HG02610 (cell line): ENCODE results near the gene FOXN3.
A peak's percentile ranks its signal among the peaks of the same experiment; 100 is the strongest.

Source experiments
- ATAC-seq: cut with Tn5 transposase; IDR thresholded peaks from one replicate; pipeline ENCODE4 v1.9.1; 2021; ENCODE audit warnings: mild to moderate bottlenecking, moderate library complexity; ENCODE audit not compliant: unreplicated experiment

The FOXN3 gene, protein sequence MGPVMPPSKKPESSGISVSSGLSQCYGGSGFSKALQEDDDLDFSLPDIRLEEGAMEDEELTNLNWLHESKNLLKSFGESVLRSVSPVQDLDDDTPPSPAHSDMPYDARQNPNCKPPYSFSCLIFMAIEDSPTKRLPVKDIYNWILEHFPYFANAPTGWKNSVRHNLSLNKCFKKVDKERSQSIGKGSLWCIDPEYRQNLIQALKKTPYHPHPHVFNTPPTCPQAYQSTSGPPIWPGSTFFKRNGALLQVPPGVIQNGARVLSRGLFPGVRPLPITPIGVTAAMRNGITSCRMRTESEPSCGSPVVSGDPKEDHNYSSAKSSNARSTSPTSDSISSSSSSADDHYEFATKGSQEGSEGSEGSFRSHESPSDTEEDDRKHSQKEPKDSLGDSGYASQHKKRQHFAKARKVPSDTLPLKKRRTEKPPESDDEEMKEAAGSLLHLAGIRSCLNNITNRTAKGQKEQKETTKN

DNA sequence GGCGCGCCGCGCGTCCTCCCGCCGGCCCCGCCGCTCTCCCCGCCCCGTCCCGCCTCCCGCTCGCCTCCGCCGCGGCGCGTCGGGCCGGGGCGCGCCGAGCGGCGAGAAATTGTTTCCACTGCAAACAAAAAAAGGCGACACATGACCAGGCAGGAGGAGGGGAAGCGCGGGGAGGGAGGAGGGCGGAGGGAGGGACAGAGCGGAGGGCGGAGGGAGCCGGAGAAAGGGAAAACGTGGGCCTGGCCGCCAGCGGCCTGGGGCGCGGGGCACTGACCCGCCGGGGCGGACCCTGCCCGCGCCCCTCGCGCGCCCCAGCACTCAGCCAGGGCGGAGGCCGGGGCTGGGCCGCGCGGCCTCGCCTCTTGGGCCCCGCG, at the start of gene FOXN3:
TSS of gene FOXN3 (minus strand) at position 143 of the 374 bp plus-strand sequence. CDS start 4,757 bp downstream, outside the sequence.
- ATAC-seq: peak; percentile 44

DNA sequence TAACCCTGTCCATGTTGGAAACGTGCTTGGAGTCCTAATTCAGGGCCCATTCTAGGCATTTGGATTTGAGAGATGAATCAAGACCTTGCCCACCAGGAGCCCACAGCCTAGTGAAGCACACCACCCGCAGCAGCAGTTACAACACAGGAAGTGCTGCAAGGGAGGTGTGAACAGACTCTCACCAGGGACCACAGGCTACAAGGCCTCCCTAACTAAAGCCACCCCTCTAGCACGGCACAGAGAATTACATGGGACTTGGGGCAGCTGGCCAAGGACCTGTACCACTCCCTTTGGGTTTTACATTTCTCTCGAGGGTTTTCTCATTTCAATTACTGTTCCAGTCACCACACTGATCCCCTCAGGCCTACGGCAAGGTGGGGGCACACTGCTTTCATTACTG, 49.5 kb upstream of the FOXN3 start:
- ATAC-seq: peak; percentile 47

DNA sequence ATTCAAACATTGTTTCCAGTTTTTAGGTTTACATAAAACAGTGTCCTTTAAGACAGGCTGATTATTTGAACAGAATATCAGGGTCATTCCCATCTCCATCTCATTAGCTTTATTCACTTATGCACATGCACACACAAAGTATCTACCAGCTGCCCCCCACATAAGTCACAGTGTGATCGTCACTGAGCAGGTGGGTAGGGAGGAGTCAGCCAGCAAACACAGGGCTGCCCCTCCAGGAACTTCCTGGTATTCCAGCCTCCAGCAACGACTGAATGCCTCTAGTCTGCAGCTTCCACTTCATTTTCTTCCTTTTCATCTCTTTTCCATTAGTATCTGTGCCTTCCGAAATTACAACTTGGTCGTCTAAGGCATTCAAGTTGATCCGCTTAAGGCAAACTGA, 48.8 kb upstream of the FOXN3 start:
- no peak for ATAC-seq

DNA sequence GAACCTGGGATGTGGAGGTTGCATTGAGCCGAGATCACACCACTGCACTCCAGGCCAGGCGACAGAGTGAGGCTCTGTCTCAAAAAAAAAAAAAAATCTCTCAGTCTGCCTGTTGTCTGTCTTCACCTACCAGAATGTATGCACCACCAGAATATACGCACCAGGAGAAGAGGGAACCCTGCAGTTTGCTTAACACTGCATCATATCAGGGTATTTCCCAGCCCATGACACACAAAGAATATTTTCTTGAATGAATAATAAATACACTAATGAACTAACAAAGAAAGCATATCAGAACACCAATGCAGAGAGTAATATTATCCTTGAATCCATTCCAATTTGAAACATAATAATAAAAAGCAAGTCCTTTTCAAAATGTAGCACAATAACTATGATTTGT, 44.2 kb upstream of the FOXN3 start:
- ATAC-seq: no peak

DNA sequence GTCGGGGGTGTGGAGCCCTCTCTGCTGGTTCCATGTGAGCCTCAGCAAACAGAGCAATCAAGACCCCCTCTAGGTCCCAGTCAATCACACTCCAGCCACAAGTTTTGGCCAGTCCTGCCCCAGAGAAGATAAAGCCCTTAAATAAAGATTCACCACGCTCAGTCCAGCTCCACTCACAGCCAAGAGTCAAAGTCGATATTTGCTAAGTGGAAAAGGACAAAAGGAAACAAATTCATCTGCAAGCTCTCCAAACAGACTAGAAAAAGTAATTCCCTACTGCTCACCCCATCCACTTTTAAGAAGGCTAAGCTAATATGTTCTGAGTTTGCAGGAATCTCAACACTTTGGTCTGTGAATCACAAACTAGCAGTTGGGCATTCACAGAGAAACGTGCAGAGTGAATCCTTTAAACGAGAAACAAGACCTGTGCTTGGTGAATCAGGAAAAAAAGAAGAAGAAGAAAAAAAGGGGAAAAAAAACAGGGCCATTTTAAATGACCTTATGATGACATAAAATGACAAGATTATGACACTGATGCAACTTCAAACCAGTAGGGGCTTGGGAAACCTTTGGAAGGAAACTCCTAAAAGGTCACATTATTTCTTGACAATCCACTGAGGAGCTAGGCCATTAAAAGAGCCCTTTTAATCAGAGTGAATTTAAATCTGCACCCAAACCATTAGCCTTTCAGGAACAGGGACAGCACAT, 41.8 kb upstream of the FOXN3 start:
- no peak for ATAC-seq

DNA sequence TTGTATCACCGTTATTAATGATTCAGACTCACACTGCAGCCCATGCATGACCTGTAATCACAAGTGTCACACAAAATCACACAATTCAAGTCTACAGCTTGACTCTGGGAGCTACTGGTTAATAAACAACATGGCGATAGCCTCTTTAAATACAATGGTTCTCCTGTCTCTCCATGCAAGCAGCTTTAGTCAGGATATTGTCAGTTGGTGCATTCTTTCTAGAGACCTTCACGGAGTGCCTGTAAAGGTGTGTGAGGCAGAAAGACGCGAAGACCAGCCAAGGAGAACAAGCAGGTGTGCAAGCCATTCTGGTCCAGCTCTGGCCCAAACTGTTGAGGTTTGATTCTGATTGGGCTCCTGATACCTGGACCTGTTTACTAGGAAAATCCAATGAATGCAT, 40.0 kb upstream of the FOXN3 start:
- ATAC-seq: no peak

DNA sequence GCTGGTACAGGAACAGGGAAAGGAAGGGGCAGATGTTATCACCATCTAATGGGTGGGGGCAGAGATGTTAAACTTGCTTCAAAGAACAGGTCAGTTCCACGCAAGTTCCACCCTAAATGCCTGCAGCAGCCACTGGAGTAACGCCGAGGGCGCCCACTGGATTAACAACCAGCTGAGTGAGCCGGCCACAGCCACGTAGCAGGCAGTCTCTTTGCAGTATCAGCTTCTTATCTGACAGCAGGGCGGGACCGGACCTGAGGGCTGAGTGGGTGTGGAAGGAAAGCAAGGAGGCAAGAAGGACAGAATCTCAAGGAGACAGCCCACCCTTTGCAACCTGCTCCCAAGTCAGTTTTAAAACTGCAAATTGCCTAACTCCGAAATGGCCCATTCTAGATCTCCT, 38.4 kb upstream of the FOXN3 start:
- no peak for ATAC-seq

DNA sequence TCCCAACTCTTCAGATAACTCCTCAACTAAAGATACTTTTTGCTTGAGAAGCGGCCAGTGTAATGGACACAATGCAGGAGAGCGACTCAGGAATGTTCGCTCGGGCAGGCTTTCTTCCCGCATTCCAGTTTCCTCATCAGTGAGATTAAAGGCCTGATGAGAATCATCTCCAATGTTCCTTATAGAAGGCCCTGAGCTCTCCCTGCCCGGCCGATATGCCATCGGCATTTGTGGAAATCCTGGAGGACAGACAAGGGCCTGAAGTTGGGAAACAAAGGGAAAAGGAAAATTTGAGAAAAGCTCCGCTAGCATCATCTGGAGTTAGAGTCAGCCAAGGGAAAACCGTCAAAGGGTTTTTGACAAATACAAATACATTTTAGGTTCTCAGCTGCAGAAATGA, 38.0 kb upstream of the FOXN3 start:
- ATAC-seq: no peak

DNA sequence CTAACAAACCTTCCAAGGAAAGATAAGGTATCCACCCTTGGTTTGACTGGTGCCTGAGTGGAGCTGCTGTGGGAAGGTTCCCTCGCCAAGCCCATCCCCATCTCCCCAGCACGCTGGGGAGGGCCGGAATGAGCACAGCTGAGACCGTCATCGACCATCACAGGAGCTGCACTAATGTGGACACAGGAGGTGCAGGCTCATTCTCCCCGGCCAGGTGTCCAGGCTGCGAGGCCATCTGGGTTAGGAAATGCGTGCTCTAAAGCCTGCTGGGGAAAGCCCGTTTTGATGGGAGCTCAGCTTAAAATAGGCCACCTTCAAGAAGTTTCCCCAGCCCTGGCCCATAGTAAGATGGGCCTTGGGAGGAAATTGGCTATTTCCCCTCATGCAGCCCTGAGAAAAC, 35.2 kb upstream of the FOXN3 start:
- ATAC-seq: no peak

DNA sequence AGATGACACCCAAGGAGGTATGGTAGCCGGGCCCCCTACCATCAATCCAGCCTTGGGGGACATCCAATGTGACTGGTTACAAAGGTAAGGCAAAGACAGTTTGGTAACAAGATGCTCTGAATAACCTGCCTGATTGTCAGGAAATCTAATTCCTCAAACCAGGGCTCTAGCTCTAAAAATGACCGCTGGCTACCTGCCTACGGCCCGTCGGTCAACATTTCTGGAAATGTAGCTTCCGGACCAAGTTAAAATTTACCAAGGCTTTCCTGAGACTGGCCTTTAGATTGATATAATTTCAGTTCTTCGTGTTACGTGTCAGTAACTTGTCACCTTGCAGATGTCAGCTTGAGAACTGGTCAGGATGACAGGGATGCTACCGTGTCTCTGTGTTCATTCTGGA, 34.2 kb upstream of the FOXN3 start:
- no peak for ATAC-seq

DNA sequence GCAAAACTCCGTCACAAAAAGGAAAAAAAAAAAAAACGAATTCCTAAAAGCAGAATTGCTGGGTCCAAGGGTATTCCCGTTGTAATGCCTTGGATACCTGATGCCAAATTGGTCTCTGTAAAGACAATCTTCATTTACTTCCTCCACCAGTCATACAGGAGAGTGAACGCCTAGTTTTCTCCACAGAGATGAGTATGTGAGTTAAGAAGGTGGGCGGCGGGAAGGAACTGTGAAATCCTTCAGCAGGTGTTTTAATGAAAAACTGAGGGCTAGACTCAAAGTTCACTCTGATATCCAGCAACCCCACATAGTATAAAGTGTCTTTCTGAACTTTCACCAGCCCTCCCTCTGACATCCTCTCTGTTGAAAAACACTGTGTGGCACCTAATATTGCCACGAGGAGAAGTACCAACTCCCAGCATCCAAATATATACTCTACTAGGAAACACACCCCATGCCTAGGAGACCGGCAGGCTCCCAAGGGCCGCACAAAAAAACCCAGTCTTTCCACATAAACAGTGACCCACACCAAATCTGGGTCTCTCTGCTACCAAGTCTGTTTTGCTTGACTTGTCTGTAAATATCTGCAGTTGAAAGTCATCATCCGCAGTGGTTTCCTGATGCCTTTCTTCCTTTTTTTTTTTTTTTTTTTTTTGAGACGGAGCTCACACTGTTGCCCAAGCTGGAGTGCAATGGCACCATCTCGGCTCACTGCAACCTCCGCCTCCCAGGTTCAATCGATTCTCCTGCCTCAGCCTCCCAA, 30.3 kb upstream of the FOXN3 start:
- no peak for ATAC-seq

DNA sequence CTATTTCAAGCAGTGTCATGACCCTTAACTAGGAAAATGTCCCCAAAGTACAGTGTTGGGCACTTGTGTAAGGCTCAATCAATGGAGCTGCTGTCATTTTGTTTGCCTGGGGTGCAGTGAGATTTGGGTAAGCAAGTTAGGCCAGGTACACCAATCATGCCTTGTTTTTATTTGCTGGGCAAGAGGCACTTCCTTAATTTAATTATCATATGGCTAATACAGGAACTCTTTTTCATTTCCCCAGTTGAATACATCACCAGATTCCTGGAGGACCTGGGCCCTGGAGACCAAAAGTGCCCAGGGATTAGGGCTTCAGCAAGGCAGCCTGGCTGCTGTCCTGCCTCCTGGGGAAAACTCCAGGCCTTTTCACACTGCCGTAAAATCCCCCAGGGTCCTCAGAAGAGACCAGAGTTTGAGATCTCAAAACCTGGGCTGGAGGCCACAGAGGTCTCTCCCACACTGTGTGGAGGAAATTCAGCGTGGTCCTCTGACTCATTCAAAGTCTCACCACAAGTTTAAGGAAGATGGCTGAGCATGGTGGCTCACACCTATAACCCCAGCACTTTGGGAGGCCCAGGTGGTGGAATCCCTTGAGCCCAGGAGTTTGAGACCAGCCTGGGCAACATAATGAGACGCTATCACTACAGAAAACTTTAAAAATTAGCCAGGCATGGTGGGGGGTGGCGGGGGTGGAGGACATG, 28.4 kb upstream of the FOXN3 start:
- peak; percentile 77 for ATAC-seq

DNA sequence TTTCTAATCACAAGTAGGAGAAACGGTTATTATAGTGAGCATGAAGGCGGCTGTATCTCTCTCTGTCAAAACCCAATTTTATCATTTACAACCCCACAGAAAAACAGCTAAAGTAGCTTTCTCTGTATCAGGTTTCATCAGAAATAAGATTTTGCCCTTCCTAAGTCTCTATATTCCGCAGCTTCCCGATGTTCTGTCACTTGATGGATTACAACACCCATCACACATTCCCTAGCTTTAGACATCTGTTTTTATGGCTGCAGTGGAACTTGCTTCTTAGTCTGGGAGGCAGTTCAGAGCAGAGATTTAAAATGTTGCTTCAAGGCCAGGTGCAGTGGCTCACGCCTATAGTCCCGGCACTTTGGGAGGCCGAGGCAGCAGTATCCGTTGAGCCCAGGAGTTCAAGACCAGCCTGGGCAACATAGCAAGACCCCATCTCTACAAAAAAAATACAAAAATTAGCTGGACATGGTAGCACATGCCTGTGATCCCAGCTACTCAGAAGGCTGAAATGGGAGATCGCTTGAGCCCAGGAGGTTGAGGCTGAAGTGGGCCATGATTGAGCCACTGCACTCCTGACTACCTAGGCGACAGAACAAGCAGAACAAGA, 27.6 kb upstream of the FOXN3 start:
- ATAC-seq: no peak

DNA sequence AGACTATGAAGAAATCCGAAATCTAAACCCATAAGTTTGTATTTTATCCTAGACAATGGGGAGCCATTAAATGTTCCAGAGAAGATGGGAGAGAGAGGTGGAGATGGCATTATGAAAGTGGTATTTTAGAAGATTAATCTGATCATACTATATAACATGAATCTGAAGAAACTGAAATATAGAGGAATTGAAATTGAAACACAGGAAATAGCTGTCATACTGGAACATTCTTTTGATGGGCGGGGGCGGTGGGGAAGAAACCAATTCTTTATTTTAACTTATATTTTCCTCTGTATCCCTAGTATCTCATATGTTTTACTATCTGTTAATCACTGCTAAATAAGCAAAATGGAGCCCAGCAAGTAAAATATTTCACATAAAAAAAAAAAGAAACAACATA, 27.0 kb upstream of the FOXN3 start:
- peak; percentile 36 for ATAC-seq

DNA sequence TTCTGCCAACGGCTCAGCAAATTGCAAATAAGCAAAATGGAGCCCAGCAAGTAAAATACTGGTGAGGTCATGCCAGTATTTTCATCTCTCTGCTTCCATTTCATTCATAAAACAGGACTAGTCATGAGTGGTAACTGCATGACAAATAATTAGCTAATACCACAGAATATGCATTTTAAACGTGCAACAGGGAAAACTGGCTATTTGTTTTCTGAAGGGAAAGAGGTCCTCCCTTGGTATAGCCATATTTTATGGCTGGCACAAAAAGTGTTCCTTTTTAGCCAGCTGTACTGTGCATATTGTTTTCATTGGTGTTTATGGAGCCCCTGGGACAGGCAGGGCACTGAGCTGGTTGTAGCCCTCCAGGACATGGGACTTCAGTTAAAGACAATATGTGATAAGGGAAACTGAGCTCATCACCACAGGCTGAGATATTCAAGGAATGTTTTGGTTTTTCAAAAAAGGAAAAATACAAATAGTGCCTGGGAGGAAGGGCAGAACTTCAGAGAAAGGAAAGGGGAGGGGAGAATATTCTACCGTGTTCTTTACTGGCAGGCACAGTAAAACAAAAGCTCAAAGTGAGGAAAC, 26.1 kb upstream of the FOXN3 start:
- no peak for ATAC-seq

DNA sequence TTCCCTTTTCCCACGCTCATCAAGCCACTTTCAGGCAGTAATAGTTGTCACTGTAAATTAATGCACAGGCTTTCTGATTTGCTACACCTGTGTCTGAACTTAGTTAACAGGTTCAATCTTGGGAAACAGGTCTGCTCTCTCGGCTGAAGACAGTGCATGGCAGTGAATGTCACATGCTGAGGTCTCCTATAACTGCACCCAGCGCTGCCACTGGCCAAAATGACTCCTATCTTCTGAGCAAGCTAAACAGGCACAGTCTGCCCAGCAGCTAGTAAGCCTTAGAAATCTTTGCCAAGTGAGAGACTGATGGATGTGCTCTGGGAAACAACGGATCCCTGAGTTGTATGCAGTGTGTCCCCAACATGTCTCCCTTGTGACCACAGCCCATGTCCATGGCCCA, 25.2 kb upstream of the FOXN3 start:
- ATAC-seq: no peak

DNA sequence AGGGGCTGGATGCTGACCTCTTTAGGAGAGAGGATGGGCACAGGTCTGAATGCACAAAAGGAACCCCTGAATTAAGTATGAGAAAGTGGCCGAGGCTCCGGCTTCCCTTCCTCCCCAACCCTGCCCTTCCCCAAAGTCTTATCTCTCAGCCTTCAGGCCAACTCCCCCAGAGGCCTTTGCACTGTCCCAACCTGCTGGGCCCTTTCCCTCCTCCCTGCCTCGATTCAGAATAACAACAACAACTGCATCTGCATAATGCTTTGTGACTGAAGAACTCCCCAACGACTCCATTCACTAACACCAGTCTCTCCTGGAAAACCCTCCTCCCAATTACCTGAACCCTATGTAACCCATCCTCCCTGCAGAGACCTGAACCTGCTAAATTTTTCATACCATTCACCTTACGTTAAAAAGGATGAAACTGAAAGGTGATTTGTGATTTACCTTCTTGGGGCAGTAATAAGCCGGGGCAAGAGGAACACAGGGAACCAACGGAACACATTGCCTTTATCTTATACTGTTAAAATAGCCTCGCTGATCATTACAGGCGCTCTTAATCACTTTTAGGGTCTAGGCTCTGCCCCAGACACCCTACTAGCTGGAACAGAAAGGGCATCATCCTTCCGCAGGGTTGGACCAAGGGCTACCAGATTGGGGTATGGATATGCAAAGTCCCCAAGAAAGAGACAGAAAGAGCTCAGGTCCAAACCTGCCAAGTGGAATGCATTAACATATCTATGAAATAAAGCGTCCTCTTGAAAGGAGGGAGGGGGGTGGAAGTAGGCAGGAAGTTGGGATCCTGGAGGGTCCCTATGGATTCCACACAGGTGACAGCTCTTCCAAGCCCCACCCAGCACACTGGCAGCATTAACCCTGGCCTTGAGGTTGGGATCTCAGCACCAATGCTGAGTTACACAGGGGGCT, 24.2 kb upstream of the FOXN3 start:
- no peak for ATAC-seq

DNA sequence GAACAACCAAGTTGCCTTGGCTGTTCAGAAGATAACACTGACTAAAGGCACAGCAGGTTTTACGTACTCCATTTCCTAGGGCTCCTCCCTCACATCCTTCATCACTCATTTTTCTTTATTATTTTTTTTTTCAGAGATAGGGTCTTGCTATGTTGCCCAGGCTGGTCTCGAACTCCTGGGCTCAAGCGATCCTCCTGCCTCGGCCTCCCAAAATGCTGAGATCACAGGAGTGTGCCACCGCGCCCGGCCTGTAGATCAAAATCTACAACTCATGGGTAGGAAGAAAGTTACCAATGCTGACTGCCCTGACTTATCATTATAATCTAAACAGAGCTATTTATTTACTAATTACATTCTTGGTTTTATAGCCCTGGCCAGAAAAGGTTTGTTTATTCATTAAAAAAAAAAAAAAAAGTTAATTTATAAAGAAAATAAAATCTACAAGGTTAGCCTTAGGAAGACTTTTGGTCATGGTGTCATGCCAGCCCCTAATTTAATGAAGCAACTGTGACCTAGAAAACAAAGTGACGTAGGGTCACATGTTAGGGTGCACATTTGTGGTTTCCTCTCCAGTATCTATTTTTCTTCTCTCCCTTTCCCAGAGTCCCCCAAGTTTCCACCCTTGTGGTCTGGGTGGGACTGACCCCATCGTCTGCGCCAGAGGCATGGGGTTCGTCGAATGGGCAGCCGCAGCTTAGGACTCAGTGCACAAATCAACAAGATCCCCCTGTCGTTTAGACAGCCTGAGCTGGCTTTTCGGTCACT, 19.0 kb upstream of the FOXN3 start:
- no peak for ATAC-seq
